HG02759 (cell line): ENCODE measurements around the gene RAB1B.

ENCODE experiments used
- ATAC-seq: cut with Tn5 transposase; IDR thresholded peaks from one replicate; pipeline ENCODE4 v1.9.1; 2021; ENCODE audit warnings: mild to moderate bottlenecking, moderate library complexity; ENCODE audit not compliant: unreplicated experiment

Gene RAB1B

DNA sequence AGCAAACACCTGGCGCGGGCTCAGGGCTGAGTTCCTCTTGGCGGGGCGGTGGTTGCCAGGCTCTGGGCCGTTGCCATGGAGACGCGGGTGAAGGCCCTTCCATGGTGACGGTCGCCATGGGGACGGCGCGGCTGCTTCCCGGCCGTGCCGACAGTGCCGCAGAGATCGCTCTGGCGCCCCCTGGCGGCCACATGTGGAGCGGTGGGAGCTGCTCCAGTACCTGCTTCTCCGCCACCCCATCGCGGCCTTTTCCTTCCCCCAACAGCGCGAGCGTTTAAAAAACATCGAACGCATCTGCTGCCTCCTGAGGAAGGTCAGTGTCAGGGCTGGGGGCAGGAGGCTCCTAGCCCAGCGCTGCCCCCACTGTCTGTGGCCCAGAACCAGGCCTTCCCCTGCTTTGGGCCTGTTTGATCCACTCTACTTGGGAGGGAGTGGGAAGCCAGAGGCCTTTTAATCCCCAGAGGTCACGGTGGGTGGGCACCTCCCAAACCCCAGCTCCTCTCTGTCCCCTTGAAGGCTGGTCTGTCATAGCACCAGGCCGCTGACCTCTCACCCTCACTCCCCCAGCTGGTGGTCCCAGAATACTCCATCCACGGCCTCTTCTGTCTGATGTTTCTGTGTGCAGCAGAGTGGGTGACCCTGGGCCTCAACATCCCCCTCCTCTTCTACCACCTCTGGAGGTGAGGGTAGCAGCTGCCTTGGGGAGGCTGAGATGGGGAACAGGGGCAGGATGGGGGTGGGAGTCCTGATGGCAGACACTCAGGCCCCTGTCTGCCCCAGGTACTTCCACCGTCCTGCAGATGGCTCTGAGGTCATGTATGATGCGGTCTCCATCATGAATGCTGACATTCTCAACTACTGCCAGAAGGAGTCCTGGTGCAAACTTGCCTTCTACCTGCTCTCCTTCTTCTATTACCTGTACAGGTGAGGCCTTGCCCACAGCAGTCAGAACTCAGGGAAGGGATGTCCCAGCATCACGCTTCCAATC is 14.3 kb downstream of the RAB1B start:
- ATAC-seq: peak; percentile 88

DNA sequence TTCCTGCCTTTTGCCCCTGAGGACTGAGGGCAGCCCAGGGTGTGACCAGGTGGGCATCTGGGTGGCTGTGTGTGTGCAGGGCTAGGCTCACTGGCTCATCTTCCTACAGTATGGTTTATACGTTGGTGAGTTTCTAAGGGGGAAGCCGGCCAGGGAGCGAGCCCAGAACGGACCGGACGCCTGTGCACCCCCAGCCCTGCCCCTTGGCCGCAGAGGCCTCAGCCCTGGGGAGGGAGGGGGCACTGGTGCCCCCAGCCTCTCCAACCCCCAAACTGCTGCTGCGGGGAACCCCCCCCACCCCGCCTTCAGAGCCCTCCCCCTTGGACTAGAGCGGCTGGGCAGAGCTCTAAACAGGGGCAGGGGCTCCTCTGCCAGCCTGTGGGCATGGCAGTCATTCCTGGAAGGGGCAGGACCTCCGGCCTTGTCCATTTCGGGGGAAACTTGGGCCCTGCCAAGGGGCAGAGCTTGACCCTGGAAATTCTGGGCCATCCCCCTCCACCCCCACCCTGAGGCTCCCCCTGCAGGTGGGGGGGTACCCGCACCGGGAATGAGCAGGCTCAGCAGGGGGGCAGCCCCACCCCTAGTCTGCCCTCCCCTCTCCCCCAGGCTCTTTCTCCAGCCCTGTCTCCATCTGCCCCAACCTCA is 15.1 kb downstream of the RAB1B start:
- ATAC-seq: no peak

DNA sequence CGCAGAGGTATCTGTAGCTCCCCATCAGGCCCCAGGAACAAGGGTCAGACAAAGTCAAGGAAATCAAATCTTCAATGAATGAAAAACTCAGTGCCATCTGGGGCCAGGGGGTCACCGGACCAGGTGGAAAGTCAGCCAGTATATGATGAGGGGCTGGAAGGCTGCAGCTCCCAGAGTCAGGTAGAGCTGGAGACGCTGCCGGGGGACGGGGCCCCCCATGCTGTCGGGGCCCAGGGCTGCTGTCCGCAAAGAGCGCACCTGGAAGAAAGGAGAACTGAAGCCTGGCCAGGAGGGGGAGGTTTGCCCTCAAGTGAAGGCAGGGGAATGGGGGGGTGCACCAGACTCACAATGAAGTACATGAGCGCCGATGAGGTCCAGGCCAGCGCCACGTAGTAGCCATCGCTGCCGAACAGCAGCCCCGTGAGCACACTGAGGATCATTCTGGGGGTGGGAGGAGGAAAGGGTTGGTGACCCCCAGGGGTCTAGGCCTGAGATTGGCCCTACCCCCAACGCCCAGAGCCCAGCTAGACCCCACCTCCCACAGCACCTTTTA is 16.2 kb downstream of the RAB1B start:
- ATAC-seq: no peak

DNA sequence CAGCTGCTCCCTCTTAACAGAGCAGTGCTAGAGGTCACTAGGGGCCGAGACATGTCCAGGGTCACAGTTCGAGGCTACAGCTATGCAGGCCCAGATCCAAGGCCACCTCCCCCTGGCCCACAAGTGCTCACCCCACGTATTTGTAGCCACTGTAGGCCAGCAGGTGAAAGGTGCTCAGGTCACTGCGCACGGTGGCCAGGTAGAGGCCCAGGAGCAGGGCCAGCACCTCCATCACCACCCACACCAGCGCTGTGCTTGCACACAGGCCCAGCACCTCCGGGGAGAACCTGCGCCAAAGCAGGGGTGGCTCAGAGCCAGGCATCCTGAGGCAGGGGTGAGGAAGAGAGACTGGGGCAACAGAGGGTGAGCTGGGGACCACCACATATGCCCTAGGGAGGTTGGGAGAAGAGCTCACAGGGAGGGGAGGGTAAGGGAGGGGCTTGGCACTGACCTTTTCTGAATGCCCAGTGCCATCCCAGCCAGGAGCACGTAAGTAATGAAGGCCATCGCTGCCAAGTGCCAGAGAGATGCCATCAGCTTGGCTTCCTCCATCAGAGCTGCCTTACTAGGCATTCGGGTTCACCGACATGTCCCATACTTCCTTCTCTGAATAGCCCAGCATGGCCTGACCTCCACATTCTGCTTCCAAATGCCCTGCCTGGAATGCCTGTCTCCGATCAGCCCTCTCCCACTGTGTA is 17.0 kb downstream of the RAB1B start:
- no peak for ATAC-seq

DNA sequence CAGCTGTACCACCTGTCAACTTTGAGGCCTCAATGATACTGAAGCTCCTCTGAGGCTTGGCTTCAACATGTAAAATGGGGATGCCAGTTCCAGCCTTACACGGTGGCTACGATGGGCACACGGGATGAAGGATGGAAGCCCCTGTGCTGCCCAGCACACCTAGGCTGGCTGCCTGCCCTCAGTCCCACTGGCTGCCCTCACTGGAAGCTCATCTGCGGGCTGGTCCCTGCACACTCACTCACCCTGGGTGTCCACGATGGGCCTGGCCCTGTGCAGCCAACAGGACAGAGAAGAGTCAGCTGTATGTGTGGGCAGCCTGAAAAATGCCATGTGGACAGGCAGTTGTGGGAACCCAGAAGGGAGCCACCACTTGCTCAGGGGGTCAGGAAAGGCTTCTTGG is 18.3 kb downstream of the RAB1B start:
- no peak for ATAC-seq

DNA sequence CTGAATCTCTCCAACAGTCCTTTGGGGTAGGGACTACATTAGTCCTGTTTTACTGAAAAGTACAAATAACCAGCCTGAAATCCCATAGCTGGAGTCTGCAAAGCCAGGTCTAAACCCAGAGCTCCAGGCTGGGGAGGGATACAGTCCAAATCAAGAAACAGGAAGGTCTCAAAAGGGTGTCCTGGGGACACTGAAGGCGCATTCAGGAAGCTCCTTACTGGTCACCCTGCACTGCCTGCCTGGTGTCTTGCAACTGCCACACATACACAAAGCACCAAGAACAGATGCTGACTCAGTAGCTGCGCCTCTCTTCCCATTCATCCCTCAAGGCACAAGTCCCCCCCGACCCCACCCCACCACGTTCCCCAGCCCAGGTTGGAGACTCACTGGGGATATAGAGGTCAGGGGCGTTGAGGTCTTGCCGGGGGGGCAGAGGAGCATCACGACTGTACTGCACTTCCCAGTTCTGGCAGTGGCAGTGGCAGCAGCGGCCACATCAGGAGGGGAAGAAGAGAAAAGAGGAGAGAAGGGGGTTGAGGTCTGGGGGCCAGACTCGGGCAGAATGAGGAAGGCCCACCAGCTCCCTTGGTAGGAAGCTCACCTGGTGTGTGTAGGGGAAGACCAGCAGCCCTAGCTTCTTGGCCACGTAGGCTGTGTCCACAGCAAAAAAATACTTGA is 18.9 kb downstream of the RAB1B start:
- ATAC-seq: no peak

DNA sequence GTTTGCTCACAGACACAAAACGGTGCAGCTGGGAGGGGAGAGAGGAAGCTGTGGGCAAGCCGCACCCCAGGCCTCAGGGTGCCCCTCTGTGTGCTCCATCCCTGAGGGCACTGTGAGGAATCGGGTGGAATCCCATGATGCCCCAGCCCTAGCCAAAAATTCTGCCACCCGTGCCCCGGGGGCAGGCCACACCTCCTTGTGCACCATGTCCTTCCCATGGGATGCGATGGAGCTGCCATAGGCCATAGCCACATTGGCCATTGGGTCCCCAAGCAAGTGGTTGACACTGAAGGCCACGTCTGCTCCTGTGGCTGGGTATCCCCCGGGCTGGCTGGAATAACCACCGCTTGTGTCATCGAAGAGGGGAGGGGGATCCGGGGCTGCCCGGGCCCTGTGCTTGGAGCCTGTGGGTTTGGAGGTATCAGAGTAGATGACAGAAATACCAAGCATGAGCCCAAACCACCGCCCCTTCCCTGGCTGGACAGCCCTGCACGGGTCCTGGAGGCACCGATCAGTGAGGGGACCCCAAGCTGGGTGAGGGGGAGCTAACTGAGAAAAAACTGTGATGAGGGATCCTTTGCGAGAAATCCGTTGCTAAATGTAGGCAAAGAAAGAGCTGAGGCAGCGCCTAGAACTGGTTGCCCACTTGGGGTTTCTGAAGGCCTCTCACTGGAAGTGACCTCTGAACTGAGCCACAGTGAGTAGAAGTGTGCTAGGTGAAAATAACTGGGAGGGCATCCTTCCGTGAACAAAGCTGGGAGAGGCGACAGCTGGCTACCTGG is 19.6 kb downstream of the RAB1B start:
- ATAC-seq: no peak

DNA sequence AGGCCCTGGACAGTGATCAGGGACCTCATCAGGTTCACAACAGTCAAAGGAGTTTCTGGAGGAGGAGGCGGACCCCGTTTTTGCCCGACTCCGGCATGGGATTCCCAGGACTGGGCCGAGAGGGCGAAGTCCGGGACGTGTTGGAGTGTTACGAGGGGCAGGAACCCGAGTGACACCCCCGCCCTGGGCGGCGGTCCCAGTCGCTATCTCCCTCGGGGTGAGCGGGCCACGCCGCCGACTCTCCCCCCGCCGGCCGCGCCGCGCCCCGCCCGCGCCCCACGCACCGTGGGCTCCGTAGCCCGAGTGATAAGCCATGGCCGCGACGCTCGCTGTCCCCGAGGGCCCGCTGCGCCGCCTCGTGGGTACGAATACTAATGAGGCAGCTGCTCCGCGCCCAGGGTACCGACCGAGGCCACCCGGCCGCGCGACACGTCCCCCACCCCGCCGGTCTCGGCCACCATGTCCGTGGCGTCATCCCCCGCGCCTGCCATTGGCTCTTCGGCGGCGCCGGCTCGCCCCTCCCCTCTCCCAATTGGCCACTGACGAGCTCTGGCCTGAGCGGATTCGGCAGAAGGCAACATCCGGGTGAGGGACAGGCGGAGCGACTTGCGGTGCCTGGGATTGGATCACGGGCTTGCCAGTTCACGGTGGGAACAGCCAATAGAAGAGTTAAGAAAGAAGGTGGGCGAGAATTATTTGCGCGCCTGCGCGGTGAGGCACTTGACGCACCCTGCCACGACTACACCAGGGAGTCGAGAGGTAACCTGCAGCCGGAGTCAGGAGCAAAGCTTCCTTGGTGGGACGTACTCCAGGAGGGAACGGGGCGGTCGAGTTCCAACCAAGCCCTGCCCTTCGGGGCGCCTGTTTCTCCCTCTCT is 20.5 kb downstream of the RAB1B start, which contains the start of gene YIF1A:
Gene YIF1A (minus strand): TSS at position 473 of the 877 bp plus-strand sequence. CDS start 158 bp downstream, at position 315.
- ATAC-seq: peak; percentile 92

DNA sequence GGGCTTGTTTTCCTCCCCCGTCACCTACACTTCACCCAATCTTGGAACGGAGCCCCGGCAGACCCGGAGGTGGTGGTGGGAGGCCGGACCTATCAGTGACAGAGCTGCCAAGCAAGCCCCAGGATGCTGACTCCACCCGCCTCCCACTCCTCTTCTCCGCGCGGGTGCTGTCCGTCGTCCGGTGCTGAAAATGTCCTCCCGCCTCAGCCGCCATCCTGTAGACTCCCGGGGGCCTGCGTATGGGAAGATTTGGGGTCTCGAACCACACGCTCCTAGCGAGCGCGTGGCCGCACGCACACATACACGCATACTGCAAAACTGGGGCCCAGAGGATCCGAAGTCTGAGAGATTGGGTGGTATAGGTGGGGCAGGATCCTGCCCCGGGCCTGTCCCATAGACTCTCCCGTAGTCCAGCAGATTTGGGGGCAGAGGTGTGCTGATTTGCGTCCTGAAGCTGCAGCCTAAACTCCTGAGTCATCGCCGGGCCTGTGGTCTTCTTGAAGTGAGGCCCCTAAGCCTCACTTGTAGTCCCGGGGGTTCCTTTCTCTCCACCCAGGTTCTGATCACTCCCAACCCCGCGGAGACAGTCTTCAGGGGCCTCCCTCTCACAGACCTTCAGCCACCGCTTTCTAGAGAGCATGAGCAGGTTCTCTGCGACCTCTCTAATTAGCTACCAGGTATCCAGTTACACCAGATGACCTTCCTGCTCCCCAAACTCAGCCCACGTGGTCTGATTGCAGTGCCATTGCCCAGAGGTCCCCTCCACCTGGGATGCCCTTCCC is 21.3 kb downstream of the RAB1B start:
- ATAC-seq: peak; percentile 47

DNA sequence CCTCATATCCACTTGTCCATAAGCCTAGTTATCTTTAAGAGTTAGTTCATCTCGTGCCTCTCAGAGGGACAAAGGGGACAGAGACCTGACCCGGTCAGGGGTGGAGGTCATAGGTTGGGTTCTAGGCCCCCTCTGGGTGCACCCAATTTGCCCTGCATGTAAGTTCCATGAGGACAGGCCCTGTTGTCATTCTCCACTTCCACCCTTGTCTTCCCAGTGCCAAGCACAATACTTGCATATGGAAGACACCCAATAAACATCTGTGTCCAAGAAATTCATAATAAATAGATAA is 21.8 kb downstream of the RAB1B start:
- ATAC-seq: no peak

DNA sequence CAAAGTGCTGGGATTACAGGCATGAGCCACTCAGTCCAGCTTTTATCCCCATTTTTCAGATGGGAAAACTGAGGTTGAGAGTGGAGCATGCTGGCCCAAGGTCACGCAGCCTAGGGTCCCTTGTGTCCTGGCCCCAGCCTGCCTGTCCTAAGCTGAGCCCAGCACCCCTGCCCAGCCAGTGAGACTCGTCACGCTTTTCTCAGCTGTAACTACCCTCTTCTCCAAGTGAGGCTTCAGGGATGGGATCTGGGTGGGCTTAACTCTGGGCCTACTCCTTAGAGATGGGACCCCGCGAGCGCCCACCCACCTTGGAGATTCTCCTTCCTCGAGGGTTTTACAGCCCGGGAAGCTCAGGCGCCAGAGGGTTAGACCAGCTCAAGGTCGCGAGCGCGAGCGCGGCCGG is 22.9 kb downstream of the RAB1B start:
- no peak for ATAC-seq

DNA sequence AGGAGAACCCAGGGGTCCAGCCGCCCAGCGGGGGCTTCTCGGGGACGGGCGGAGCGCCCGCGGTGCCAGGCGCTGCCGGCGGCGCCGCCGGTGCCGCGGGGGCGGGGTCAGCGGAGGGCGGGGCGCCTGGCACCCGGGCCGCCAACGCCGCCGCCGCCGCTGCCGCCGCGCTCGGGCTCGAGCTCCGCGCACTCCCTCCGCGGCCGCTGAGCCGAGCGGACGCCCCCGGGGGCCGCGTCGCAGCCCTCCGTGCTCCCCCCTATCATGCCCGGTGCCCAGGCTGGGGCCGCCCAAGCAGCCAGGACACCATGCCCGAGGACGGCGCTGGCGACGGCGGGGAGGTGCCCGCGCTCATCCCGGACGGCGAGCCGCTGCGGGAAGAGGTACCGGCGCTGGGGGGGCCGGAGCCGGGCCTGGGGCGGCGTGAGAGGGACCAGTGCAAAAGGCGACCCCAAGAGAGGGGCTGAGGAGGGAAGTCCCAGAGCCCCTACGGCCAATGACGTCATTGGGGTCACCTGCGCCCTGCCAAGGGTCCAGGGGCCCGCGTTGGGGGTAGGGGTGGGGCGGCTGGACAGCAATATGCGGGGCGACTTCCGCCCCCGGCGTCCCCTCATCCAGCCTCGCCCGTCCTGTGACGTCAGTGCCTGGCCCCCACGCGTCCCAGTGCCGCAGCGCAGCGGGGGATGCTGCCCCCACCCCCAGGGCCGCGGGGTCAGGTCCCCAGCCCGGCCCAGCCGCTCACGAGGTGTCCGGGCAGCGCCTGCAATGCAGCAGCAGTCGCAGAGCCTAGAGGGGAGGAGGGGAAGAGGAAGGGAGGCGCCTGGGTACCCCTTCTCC is 23.5 kb downstream of the RAB1B start, which contains the start of gene TMEM151A:
Gene TMEM151A (plus strand): TSS at position 189 of the 837 bp plus-strand sequence. CDS start 120 bp downstream, at position 309.
- no peak for ATAC-seq

DNA sequence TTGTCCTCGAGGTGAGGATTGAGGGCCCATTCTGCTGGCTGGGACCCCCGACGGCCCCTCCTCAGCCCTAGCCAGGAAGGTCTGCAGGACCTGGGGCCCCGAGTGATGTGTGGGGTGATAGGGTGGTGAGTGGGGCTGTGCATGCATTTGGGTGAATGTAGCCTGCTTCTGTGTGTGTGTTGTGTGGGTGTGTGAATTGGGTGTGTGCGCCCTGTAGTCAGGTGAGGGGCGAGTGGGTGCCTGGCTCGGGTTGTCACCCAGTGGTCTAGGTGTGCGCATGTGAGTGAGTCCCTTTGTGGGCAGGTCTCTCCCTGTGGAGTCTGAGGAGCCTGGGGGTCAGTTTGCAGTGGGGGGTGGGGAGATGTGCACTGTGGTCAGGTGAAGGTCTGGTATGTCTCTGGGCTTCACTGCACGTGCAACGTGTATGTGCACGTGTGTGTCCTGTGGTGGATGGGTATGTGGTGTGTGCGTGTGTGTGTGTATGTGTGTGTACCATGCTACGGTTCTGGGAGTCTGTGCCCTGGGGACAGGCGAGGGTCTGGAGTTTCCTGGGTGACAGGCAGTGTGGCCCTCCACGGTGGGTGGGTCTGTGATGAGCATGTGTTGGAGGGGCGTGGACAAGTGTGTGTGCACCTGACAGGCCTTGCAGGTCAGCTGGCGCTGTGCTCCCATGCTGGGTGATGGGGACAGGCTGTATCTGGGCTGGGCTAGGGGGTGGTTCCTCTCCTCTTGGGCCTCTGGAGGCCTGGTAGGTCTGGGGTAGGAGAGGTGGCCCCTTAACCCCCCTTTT is 24.3 kb downstream of the RAB1B start:
- no peak for ATAC-seq

DNA sequence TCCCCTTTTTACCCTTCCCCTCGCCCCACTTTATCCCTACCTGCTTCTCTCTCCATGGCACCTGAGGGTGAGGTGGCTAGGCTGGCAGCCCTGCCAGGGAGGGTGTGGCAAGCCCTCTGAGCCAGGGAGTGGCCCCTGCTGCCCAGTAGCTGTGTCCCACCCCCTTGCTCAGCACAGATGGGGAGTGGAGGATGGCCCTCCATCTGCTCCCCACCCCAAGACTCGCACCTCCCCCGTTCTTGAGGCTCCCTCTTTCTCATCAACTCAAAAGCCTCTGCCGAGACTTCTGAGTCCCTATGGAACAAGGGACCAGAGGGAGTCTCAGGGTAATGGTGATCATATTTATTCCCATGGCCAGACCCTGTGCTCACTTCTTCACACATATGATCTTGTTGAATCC is 24.9 kb downstream of the RAB1B start:
- ATAC-seq: no peak

DNA sequence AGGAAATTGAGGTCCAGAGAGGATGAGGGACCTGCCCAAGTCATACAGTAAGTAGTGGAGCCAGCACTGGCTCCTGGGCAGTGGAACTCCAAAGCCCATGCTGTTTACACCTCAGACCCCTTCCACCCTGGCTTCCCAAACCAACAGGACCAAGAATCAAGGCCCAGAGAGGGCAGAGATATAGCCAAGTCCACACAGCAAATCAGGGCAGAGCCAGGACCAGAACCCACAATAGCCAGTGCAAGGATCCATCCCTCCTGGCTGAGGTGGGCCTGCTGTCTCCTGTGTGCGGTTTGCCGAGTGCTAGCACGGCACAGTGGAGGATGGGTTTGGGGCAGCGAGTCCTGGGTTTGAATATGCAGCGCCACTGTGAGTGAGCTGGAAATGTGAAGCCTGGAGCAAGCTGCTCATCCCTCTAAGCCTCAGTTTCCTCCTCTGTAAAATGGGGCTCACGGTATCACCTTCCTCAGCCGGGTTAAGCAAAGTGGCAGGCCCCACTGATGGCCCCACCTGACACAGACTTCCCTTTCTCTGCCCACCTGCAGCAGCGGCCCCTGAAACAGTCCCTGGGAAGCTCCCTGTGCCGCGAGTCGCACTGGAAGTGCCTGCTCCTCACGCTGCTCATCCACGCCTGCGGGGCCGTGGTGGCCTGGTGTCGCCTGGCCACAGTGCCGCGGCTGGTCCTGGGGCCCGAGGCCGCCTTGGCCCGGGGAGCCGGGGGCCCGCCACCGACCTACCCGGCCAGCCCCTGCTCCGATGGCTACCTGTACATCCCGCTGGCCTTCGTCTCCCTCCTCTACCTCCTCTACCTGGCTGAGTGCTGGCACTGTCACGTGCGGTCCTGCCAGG is 25.6 kb downstream of the RAB1B start:
- no peak for ATAC-seq
